Progenitor cell of endocrine pancreas (in vitro differentiated cells): ENCODE data around the gene ITFG2. TPM values are rescaled to one million over a fixed set of nuclear protein-coding genes. Genes with fewer than 3 reads are reported as not detected.
A peak's percentile ranks its signal among the peaks of the same experiment; 100 is the strongest.

Experiments
- DNase-seq: peaks from one replicate; pipeline ENCODE4 v3.0.0; 2021; ENCODE audit warnings: low spot score; ENCODE audit not compliant: unreplicated experiment
- H3K27ac Mint-ChIP-seq: 2 replicates; pipeline ENCODE4 v1.8.0; 2021; ENCODE audit warnings: mild to moderate bottlenecking, moderate library complexity, mixed read lengths
- H3K27me3 Mint-ChIP-seq: 2 replicates; pipeline ENCODE4 v1.8.0; 2021; ENCODE audit warnings: mixed read lengths
- H3K36me3 Mint-ChIP-seq: 2 replicates; pipeline ENCODE4 v1.8.0; 2022; ENCODE audit warnings: mixed read lengths; ENCODE audit not compliant: insufficient read depth
- H3K4me1 Mint-ChIP-seq: 2 replicates; pipeline ENCODE4 v1.8.0; 2021; ENCODE audit warnings: low read depth, mixed read lengths
- H3K4me3 Mint-ChIP-seq: 2 replicates; pipeline ENCODE4 v1.8.0; 2021; ENCODE audit warnings: low read depth, mild to moderate bottlenecking, moderate library complexity, mixed read lengths
- H3K9me3 Mint-ChIP-seq: 2 replicates; pipeline ENCODE4 v1.8.0; 2021; ENCODE audit warnings: low read depth, mixed read lengths
- total RNA-seq: library from RNA; stranded (reverse); gene quantifications from 2 replicates; pipeline ENCODE4 v1.2.1, GENCODE V29; 2021
- TF ChIP-seq, protein P1 (sequence below): fragments of 200-600 bp; sonication (generic); IDR thresholded peaks from one replicate; pipeline ENCODE4 v1.5.0; 2021; ENCODE audit warnings: antibody characterized with exemption, mild to moderate bottlenecking; ENCODE audit not compliant: unreplicated experiment

Gene ITFG2
- total RNA-seq, 1 donor from 2014 or later: 85.3 TPM

DNA sequence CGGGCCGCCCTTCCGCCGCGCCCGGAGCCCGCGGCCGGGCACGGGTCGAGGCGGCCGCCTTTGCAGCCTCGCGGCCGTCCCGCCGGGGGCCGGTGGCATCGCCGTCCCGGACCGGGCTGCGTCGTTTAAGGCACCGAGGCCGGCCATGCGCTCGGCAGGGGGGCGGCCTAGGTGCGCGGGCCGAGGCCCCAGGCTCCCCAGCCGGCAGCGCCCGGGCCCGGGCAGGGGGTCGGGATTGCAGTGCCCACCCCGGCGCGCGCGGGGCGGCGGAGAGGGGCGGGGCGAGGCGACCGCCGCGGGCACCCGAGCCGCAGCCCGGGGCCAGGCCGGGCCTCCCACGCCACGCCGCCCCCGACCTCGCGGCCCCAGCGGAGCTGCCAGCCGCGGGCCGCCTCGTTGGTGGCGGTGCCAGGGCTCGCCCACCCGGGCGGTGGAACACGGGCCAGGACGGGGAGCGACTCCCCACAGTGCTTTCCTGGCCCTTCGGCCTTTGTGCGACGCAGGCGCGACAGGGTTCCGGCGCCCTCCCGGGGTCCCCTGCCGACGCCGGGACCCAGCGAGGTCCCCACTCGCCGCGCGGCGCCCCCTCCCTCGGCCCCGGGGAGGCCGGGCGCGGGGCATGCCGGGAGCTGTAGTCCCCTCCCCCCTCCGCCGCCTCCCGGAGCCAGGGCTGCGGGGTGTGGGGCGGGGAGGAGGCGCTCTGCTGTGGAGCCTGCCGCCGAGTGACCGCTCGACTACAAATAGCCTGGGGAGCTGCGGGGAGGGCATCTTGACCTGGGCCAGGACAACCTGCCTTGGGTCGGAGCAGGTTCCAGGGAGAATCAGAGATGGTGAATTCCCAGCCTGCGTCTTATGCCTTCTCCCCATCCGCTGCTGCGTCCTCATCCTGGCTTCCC is 16.9 kb upstream of the ITFG2 start:
- peak; percentile 65 for DNase-seq
- Mint-ChIP-seq H3K27me3 (peaks cover 32% of the 10 kb centered on the region), H3K36me3 (peaks cover 29% of the 10 kb centered on the region), H3K27ac (peak overlapping the region; percentile 89), H3K9me3 (no peaks in the 10 kb centered on the region), H3K4me3 (peak overlapping the region; percentile 84), H3K4me1 (peaks cover 10% of the 10 kb centered on the region)
- TF ChIP-seq, protein P1, sequence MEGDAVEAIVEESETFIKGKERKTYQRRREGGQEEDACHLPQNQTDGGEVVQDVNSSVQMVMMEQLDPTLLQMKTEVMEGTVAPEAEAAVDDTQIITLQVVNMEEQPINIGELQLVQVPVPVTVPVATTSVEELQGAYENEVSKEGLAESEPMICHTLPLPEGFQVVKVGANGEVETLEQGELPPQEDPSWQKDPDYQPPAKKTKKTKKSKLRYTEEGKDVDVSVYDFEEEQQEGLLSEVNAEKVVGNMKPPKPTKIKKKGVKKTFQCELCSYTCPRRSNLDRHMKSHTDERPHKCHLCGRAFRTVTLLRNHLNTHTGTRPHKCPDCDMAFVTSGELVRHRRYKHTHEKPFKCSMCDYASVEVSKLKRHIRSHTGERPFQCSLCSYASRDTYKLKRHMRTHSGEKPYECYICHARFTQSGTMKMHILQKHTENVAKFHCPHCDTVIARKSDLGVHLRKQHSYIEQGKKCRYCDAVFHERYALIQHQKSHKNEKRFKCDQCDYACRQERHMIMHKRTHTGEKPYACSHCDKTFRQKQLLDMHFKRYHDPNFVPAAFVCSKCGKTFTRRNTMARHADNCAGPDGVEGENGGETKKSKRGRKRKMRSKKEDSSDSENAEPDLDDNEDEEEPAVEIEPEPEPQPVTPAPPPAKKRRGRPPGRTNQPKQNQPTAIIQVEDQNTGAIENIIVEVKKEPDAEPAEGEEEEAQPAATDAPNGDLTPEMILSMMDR: no peak

DNA sequence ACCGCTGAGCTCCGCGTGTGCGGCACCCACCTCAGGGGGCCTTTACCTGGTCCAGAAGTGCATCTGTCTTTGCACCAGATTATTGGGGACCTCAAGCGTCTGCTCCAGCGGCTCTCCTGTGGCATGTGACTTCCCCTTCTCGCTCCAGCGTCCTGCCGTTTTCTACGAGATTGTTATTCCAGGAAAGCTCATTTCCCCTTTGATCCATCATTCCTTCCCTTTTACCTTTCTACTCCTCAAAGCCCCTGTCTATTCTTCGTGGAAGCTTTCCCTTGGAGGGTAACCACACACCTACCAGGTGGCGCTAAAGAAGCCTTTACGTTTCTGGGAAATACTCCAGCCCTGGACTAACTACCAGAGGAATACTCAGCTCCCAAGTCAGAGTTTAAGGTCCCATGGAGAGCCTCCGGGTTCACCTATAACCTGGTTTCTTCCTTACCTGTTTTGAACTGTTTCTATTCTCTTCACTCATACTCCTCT is 16.2 kb upstream of the ITFG2 start:
- Mint-ChIP-seq H3K9me3 (no peaks in the 10 kb centered on the region), H3K27ac (peak overlapping the region; percentile 89), H3K36me3 (peaks cover 34% of the 10 kb centered on the region), H3K27me3 (peaks cover 25% of the 10 kb centered on the region), H3K4me3 (peak overlapping the region; percentile 84), H3K4me1 (peaks cover 10% of the 10 kb centered on the region)
- TF ChIP-seq, protein P1: peak; percentile 17
- no peak for DNase-seq

DNA sequence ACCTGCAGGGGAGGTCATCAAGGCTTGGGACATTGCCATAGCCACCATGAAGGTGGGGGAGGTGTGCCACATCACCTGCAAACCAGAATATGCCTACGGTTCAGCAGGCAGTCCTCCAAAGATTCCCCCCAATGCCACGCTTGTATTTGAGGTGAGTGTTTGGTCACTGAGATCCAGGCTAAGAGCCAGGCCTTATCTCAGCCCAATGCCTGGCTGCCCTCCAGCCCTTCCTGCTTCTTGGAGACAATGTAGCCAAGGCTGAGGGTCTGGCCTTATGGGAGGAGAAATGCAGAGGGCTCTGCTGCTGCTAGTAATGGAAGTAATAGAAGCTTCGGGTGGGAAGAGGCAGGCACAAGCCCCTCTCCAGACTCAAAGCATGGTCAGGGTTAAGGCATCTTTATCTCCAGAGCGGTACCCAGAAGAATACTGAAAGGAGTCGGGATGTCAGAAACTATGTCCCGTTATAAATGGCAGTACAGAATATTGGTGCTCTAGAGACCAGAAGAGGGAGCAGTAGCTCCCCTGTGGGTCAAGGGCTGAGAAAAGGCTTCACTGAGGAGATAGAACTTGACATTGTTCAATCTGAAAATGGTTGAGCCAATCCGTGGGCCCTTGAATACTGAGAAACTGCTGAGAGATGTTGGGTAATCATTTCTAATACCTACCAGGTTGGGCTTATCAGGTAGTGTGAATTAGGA is 14.6 kb upstream of the ITFG2 start:
- no peak for DNase-seq
- TF ChIP-seq, protein P1: no peak
- peaks cover 10% of the 10 kb centered on the region for H3K4me1 Mint-ChIP-seq
- H3K27ac Mint-ChIP-seq: no peak overlapping the region
- peaks cover 46% of the 10 kb centered on the region for H3K36me3 Mint-ChIP-seq
- H3K9me3 Mint-ChIP-seq: no peaks in the 10 kb centered on the region
- H3K4me3 Mint-ChIP-seq: peak overlapping the region; percentile 84
- H3K27me3 Mint-ChIP-seq: peaks cover 13% of the 10 kb centered on the region

DNA sequence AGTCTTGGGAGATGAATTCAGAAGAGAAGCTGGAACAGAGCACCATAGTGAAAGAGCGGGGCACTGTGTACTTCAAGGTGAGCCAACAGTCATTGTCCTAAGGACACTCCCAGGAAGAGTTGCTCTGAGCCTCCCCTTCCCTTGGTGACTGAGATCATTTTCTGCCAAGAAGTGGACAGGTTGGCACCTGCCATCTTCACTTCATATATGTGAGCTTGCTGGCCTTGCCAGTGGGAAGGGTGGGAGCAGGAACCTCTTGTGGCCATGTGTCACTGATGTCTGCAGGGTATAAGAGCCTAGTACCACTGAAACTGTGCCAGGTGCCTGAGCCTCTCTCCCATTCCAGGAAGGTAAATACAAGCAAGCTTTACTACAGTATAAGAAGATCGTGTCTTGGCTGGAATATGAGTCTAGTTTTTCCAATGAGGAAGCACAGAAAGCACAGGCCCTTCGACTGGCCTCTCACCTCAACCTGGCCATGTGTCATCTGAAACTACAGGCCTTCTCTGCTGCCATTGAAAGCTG is 12.4 kb upstream of the ITFG2 start:
- H3K27ac Mint-ChIP-seq: no peak overlapping the region
- no peak overlapping the region for H3K4me3 Mint-ChIP-seq
- TF ChIP-seq, protein P1: no peak
- peaks cover 55% of the 10 kb centered on the region for H3K36me3 Mint-ChIP-seq
- H3K9me3 Mint-ChIP-seq: no peaks in the 10 kb centered on the region
- H3K4me1 Mint-ChIP-seq: peaks cover 10% of the 10 kb centered on the region
- no peaks in the 10 kb centered on the region for H3K27me3 Mint-ChIP-seq
- DNase-seq: no peak

DNA sequence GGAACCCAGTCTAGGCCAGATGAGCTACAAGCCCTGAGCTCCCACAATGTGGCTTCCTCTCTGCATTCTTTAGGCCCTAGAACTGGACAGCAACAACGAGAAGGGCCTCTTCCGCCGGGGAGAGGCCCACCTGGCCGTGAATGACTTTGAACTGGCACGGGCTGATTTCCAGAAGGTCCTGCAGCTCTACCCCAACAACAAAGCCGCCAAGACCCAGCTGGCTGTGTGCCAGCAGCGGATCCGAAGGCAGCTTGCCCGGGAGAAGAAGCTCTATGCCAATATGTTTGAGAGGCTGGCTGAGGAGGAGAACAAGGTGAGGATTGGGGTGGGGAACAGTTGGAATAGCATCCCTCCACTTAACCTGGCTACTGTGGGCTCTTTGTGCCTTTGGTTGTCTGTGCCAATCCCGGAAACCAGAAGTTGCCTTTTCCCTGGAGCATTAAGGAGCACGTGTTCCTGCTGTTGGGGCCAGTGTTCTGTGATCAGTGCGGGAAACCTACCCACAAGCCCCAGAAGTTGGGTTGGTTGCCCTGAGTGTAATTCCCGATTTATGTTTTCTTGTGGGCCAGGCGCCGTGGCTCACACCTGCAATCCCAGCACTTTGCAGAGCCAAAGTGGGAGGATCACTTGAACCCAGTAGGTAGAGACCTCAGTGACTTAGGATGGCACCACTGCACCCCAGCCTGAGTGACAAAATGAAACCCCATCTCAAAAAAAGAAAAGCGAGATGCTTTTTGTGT is 11.3 kb upstream of the ITFG2 start:
- Mint-ChIP-seq H3K36me3 (peaks cover 56% of the 10 kb centered on the region), H3K9me3 (no peaks in the 10 kb centered on the region), H3K27me3 (no peaks in the 10 kb centered on the region), H3K4me1 (peaks cover 7% of the 10 kb centered on the region), H3K4me3 (no peak overlapping the region), H3K27ac (no peak overlapping the region)
- TF ChIP-seq, protein P1: no peak
- DNase-seq: no peak
